Astrocyte (in vitro differentiated cells and primary cell): ENCODE results near the gene TRUB2. TPM values are rescaled to one million over a fixed set of nuclear protein-coding genes. Genes with fewer than 3 reads are reported as not detected.

Experiments
- DNase-seq: peaks from one replicate; pipeline ENCODE4 v3.0.0-alpha.2; 2010; ENCODE audit warnings: low read depth
- FAIRE-seq: peaks from 2 replicates; lab custom pipeline; 2011; peaks lifted over from hg19 to GRCh38; lab: Jason Lieb, UNC
- H2AFZ ChIP-seq: 2 replicates; pipeline ENCODE4 v1.6.0; 2012; ENCODE audit warnings: low read depth, low read length, inconsistent platforms
- H3K27ac ChIP-seq: 2 replicates; pipeline ENCODE4 v1.5.1; 2011; ENCODE audit warnings: low read depth, low read length, inconsistent platforms
- H3K27me3 ChIP-seq: 2 replicates; pipeline ENCODE4 v1.6.0; 2011; ENCODE audit warnings: low read length, inconsistent platforms; ENCODE audit not compliant: insufficient read depth
- H3K36me3 ChIP-seq: 2 replicates; pipeline ENCODE4 v1.5.1; 2011; ENCODE audit warnings: low read length, inconsistent platforms; ENCODE audit not compliant: insufficient read depth
- H3K4me1 ChIP-seq: 2 replicates; pipeline ENCODE4 v1.5.1; 2011; ENCODE audit warnings: low read length, inconsistent platforms; ENCODE audit not compliant: insufficient read depth
- H3K4me2 ChIP-seq: 2 replicates; pipeline ENCODE4 v1.6.0; 2012; ENCODE audit warnings: low read length, inconsistent platforms
- H3K4me3 ChIP-seq: 2 replicates; pipeline ENCODE4 v1.5.1; 2011; ENCODE audit warnings: low read depth, mild to moderate bottlenecking, low read length, inconsistent platforms; ENCODE audit not compliant: insufficient read depth
- H3K79me2 ChIP-seq: 2 replicates; pipeline ENCODE4 v1.6.0; 2012; ENCODE audit warnings: mild to moderate bottlenecking, low read length, inconsistent platforms; ENCODE audit not compliant: insufficient read depth
- H3K9ac ChIP-seq: 2 replicates; pipeline ENCODE4 v1.6.0; 2012; ENCODE audit warnings: mild to moderate bottlenecking, low read length, inconsistent platforms
- H3K9me3 ChIP-seq: 2 replicates; pipeline ENCODE4 v1.5.1; 2012; ENCODE audit warnings: low read depth, mild to moderate bottlenecking, low read length, inconsistent platforms; ENCODE audit not compliant: insufficient read depth
- H4K20me1 ChIP-seq: 2 replicates; pipeline ENCODE4 v1.6.0; 2012; ENCODE audit warnings: low read length, inconsistent platforms; ENCODE audit not compliant: insufficient read depth
- H3K27ac Mint-ChIP-seq: one replicate; pipeline ENCODE4 v1.8.0; 2021; ENCODE audit warnings: mild to moderate bottlenecking, mixed read lengths; ENCODE audit not compliant: unreplicated experiment
- H3K27me3 Mint-ChIP-seq: one replicate; pipeline ENCODE4 v1.8.0; 2021; ENCODE audit warnings: low read depth, mixed read lengths; ENCODE audit not compliant: unreplicated experiment
- H3K36me3 Mint-ChIP-seq: one replicate; pipeline ENCODE4 v1.8.0; 2021; ENCODE audit warnings: low read depth, mixed read lengths; ENCODE audit not compliant: unreplicated experiment
- H3K4me1 Mint-ChIP-seq: one replicate; pipeline ENCODE4 v1.8.0; 2021; ENCODE audit warnings: low read depth, mixed read lengths; ENCODE audit not compliant: unreplicated experiment
- H3K4me3 Mint-ChIP-seq: one replicate; pipeline ENCODE4 v1.8.0; 2021; ENCODE audit warnings: mild to moderate bottlenecking, moderate library complexity, mixed read lengths; ENCODE audit not compliant: unreplicated experiment
- H3K9me3 Mint-ChIP-seq: one replicate; pipeline ENCODE4 v1.8.0; 2021; ENCODE audit warnings: mild to moderate bottlenecking, mixed read lengths; ENCODE audit not compliant: unreplicated experiment
- EZH2 ChIP-seq: IDR thresholded peaks from 2 replicates; pipeline ENCODE4 v1.6.1; 2012; ENCODE audit warnings: mild to moderate bottlenecking, low read length, inconsistent platforms; ENCODE audit not compliant: insufficient read depth
- total RNA-seq: library from RNA; stranded (reverse); gene quantifications from 2 replicates; pipeline ENCODE4 v1.2.1, GENCODE V29; 2021
- TF ChIP-seq, protein P1 (sequence below): IDR thresholded peaks from 2 replicates; pipeline ENCODE4 v1.5.1; 2011; ENCODE audit warnings: low read depth, mild to moderate bottlenecking, inconsistent platforms, low read length, moderate library complexity; ENCODE audit not compliant: insufficient read depth

Gene TRUB2
- total RNA-seq, 1 donor from 2014 or later = 26.6 TPM

DNA sequence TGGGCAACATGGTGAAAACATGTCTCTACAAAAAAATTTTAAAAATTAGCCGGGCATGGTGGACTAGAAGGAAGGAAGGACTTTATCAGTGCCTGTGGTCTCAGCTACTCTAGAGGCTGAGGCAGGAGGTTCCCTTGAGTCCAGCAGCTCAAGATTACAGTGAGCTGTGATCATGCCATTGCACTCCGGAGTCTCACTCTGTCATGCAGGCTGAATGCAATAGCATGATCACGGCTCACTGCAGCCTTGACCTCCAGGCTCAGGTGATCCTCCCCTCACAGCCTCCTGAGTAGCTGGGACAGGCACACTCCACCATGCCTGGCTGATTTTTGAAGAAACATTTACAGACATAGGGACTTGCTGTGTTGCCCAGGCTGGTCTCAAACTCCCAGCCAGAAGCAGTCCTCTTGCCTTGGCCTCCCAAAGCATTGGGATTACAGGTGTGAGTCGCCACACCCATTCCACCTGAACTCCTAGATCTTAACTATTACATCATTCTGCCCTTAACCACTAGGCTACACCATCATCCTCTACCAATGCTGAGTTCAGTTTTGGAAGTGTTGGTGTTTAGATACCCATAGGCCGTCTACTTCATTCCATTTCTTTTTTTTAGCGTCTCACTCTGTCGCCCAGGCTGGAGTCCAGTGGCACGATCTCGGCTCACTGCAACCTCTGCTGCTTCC is 46.9 kb upstream of the TRUB2 start:
- Histone ChIP-seq H3K9ac (no peak overlapping the region), H3K4me3 (no peak overlapping the region), H3K4me2 (no peak overlapping the region), H3K27me3 (no peaks in the 10 kb centered on the region), H3K27ac (no peak overlapping the region), H3K79me2 (peaks cover 32% of the 10 kb centered on the region), H2AFZ (no peak overlapping the region), H4K20me1 (peaks cover 10% of the 10 kb centered on the region), H3K9me3 (no peaks in the 10 kb centered on the region), H3K36me3 (no peaks in the 10 kb centered on the region), H3K4me1 (peaks cover 21% of the 10 kb centered on the region)
- peaks cover 26% of the 10 kb centered on the region for H3K4me1 Mint-ChIP-seq
- no peaks in the 10 kb centered on the region for H3K27me3 Mint-ChIP-seq
- TF ChIP-seq EZH2 = no peak
- TF ChIP-seq, protein P1, sequence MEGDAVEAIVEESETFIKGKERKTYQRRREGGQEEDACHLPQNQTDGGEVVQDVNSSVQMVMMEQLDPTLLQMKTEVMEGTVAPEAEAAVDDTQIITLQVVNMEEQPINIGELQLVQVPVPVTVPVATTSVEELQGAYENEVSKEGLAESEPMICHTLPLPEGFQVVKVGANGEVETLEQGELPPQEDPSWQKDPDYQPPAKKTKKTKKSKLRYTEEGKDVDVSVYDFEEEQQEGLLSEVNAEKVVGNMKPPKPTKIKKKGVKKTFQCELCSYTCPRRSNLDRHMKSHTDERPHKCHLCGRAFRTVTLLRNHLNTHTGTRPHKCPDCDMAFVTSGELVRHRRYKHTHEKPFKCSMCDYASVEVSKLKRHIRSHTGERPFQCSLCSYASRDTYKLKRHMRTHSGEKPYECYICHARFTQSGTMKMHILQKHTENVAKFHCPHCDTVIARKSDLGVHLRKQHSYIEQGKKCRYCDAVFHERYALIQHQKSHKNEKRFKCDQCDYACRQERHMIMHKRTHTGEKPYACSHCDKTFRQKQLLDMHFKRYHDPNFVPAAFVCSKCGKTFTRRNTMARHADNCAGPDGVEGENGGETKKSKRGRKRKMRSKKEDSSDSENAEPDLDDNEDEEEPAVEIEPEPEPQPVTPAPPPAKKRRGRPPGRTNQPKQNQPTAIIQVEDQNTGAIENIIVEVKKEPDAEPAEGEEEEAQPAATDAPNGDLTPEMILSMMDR = no peak
- H3K9me3 Mint-ChIP-seq = no peaks in the 10 kb centered on the region
- no peaks in the 10 kb centered on the region for H3K36me3 Mint-ChIP-seq
- H3K27ac Mint-ChIP-seq = no peak overlapping the region
- H3K4me3 Mint-ChIP-seq = no peak overlapping the region
- DNase-seq (no peak), FAIRE-seq (no peak)

DNA sequence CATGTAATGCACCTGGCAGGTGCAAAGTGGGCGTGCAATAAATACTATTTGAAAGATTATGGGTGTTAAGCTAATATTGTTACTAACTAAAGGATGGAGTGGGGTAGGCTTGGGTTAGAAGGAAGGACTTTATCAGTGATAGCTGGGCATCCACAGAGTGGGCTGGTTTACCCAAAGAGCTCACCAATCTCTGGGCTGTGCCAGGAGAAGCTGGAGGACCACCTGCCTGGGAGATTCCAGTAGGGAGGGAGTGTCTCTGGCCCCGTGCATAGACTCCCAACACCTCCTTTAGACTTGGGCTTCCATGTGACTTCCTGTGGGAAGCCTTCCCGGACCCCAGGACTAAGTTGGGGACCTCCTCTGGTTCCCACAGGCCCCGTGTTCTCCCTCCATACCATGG is 43.3 kb upstream of the TRUB2 start:
- Histone ChIP-seq H3K4me2 (peak overlapping the region; percentile 80), H3K79me2 (peaks cover 4% of the 10 kb centered on the region), H3K4me1 (peaks cover 25% of the 10 kb centered on the region), H3K4me3 (no peak overlapping the region), H3K27ac (no peak overlapping the region), H3K27me3 (no peaks in the 10 kb centered on the region), H3K36me3 (no peaks in the 10 kb centered on the region), H3K9ac (peak overlapping the region; percentile 54), H3K9me3 (no peaks in the 10 kb centered on the region), H4K20me1 (no peaks in the 10 kb centered on the region), H2AFZ (peak overlapping the region; percentile 79)
- DNase-seq (no peak), FAIRE-seq (no peak)
- no peak for TF ChIP-seq EZH2
- TF ChIP-seq, protein P1 = no peak
- Mint-ChIP-seq H3K4me3 (no peak overlapping the region), H3K4me1 (peaks cover 20% of the 10 kb centered on the region), H3K27me3 (no peaks in the 10 kb centered on the region), H3K36me3 (peaks cover 1% of the 10 kb centered on the region), H3K27ac (peak overlapping the region; percentile 75), H3K9me3 (no peaks in the 10 kb centered on the region)

DNA sequence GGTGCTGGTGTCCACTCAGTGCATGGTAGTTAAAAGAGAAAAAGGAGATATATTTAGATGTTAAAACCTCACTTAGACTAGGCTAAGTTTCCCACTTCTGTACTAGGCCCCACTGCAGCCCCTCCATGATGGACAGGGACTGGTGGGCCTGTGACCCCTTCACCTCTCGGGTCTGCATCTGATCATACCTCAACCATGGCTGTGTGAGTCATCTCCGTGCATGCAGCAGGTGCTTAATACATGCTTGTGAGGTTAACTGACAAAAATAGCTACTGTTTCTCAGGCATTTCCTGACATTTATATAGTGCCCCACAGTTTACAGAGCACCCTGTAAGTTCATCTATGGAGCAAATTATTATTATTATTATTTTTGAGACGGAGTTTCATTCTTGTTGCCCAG is 40.5 kb upstream of the TRUB2 start:
- Mint-ChIP-seq H3K4me1 (peaks cover 15% of the 10 kb centered on the region), H3K36me3 (peaks cover 2% of the 10 kb centered on the region), H3K4me3 (no peak overlapping the region), H3K9me3 (no peaks in the 10 kb centered on the region), H3K27ac (no peak overlapping the region), H3K27me3 (no peaks in the 10 kb centered on the region)
- no peaks in the 10 kb centered on the region for H3K9me3 ChIP-seq
- no peak overlapping the region for H3K4me2 ChIP-seq
- no peak for DNase-seq
- no peak overlapping the region for H3K9ac ChIP-seq
- H4K20me1 ChIP-seq = no peaks in the 10 kb centered on the region
- peaks cover 25% of the 10 kb centered on the region for H3K4me1 ChIP-seq
- no peak overlapping the region for H3K27ac ChIP-seq
- H2AFZ ChIP-seq = no peak overlapping the region
- no peaks in the 10 kb centered on the region for H3K79me2 ChIP-seq
- FAIRE-seq = no peak
- no peak overlapping the region for H3K4me3 ChIP-seq
- no peaks in the 10 kb centered on the region for H3K27me3 ChIP-seq
- H3K36me3 ChIP-seq = no peaks in the 10 kb centered on the region
- TF ChIP-seq, protein P1 = no peak
- no peak for TF ChIP-seq EZH2
